ENCODE results near the gene G6PD.

DNA sequence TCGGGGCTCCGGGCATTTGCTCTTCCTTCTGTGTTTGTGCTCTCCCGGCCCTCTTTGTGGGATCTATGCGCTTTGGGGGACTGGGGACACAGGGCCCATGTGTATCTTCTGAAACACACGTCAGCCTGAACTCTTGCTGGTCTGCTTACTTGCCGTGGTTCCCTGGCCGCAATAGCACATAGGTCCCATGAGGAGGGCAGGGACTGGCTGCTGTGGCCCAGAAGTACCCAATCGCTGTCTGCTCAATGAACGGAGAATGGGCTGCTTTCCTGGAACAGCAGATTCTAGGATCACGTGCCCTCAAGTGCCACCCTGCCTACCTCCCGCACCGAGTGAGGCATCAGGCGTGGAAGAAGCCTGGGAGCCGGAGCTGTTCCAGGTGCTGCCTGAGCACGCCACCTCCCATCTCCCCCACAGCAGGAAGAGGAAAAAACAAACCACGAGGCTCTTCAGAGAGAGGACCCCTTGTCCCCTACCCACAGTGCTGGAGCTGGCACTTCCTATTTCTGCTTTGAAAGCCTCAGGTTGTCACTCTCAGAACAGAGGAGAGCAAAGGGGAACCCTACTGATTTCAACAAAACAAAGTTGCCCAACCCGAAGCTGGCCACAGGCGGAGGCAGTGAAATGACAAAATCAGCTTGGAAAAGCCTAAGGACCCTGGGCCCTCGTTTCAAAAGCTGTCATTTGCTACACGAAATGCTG, 3.8 kb downstream of the G6PD start:
- TF ChIP-seq POLR2A (IDR thresholded peaks at IDR 0.05): no peak
- TF ChIP-seq, protein P1, sequence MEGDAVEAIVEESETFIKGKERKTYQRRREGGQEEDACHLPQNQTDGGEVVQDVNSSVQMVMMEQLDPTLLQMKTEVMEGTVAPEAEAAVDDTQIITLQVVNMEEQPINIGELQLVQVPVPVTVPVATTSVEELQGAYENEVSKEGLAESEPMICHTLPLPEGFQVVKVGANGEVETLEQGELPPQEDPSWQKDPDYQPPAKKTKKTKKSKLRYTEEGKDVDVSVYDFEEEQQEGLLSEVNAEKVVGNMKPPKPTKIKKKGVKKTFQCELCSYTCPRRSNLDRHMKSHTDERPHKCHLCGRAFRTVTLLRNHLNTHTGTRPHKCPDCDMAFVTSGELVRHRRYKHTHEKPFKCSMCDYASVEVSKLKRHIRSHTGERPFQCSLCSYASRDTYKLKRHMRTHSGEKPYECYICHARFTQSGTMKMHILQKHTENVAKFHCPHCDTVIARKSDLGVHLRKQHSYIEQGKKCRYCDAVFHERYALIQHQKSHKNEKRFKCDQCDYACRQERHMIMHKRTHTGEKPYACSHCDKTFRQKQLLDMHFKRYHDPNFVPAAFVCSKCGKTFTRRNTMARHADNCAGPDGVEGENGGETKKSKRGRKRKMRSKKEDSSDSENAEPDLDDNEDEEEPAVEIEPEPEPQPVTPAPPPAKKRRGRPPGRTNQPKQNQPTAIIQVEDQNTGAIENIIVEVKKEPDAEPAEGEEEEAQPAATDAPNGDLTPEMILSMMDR (IDR thresholded peaks at IDR 0.05): no peak
